MCF 10A (cell line): ENCODE results near the gene MCUR1. TPM values are rescaled to one million over a fixed set of nuclear protein-coding genes. Genes with fewer than 3 reads are reported as not detected.

Experiments
- BruUV-seq: library from RNA; stranded (reverse); fragments of 400-500 nt; replicated peaks from 2 replicates; lab custom pipeline; 2021; lab: Mats Ljungman, UMichigan
- CTCF ChIA-PET: fragments of 300-600 bp; sonication (Branson Sonifier 250); formaldehyde crosslinking; extraction: SDS; loops from one replicate; lab custom pipeline; 2021; ENCODE audit warnings: antibody characterized with exemption, inconsistent platforms; lab: Yijun Ruan, JAX
- POLR2A ChIA-PET: fragments of 300-600, 350-650 bp; sonication (Branson Sonifier 250); formaldehyde crosslinking; extraction: SDS; loops from one replicate; lab custom pipeline; 2020; ENCODE audit warnings: antibody characterized with exemption, inconsistent platforms; lab: Yijun Ruan, JAX
- DNase-seq: peaks from one replicate; pipeline ENCODE4 v3.0.0-alpha.2; 2018; ENCODE audit not compliant: unreplicated experiment
- H3K27ac Mint-ChIP-seq: one replicate; pipeline ENCODE4 v1.8.0; 2022; ENCODE audit warnings: mild to moderate bottlenecking, low read depth, mixed read lengths; ENCODE audit not compliant: unreplicated experiment
- H3K27me3 Mint-ChIP-seq: one replicate; pipeline ENCODE4 v1.8.0; 2022; ENCODE audit warnings: mixed read lengths; ENCODE audit not compliant: insufficient read depth, unreplicated experiment
- H3K36me3 Mint-ChIP-seq: one replicate; pipeline ENCODE4 v1.8.0; 2022; ENCODE audit warnings: mild to moderate bottlenecking, moderate library complexity, mixed read lengths; ENCODE audit not compliant: insufficient read depth, unreplicated experiment
- H3K4me1 Mint-ChIP-seq: one replicate; pipeline ENCODE4 v1.8.0; 2022; ENCODE audit warnings: mixed read lengths; ENCODE audit not compliant: insufficient read depth, unreplicated experiment
- H3K4me3 Mint-ChIP-seq: one replicate; pipeline ENCODE4 v1.8.0; 2022; ENCODE audit warnings: mild to moderate bottlenecking, moderate library complexity, mixed read lengths; ENCODE audit not compliant: unreplicated experiment
- H3K9me3 Mint-ChIP-seq: one replicate; pipeline ENCODE4 v1.8.0; 2022; ENCODE audit warnings: mixed read lengths; ENCODE audit not compliant: unreplicated experiment
- intact Hi-C: fragments of 100-400 bp; cut with micrococcal nuclease; formaldehyde crosslinking; loops from 2 replicates; pipeline ENCODE4 v1.14.1; 2022
- total RNA-seq: library from RNA; stranded (reverse); gene quantifications from 2 replicates; pipeline ENCODE4 v1.2.3, GENCODE V29; 2022
- TF ChIP-seq, protein P1 (sequence below): fragments of 200-600 bp; IDR thresholded peaks from one replicate; pipeline ENCODE4 v1.8.0; 2022; ENCODE audit warnings: antibody characterized with exemption, mild to moderate bottlenecking; ENCODE audit not compliant: unreplicated experiment

Gene MCUR1
- total RNA-seq, 1 experiment from 2014 or later: 30.4 TPM

DNA sequence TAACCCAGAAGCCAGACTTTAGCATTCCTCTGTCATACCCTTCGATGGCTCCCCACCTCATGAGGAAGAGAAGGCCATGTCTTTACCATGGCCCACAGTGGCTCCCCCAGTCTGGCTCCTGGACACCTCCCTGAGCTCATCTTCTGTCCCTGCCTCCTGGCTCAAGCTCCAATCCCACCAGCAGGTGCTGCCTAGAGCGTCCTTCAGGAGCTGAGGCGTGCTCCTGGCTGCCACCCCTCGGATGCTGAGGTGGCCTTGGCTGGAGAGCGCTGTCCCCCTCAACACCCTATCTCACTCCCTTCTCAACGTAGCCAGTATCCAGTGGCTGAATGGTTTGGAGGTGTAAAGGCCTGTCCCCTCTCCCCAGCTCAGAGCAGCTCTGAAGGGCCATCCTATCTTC is 55.3 kb downstream of the MCUR1 start:
- Mint-ChIP-seq H3K27ac (no peak overlapping the region), H3K9me3 (no peaks in the 10 kb centered on the region), H3K27me3 (no peaks in the 10 kb centered on the region), H3K36me3 (peaks cover 5% of the 10 kb centered on the region), H3K4me1 (peaks cover 33% of the 10 kb centered on the region), H3K4me3 (no peak overlapping the region)
- DNase-seq: no peak
- intact Hi-C loops: no loop called here
- CTCF ChIA-PET: interaction anchor here (0.6 to 1.0 kb wide), 4 partner anchors 18 to 144 kb away, joined by 3 to 4 read pairs (median 4); partner anchors contain the start of gene NOL7
- TF ChIP-seq, protein P1, sequence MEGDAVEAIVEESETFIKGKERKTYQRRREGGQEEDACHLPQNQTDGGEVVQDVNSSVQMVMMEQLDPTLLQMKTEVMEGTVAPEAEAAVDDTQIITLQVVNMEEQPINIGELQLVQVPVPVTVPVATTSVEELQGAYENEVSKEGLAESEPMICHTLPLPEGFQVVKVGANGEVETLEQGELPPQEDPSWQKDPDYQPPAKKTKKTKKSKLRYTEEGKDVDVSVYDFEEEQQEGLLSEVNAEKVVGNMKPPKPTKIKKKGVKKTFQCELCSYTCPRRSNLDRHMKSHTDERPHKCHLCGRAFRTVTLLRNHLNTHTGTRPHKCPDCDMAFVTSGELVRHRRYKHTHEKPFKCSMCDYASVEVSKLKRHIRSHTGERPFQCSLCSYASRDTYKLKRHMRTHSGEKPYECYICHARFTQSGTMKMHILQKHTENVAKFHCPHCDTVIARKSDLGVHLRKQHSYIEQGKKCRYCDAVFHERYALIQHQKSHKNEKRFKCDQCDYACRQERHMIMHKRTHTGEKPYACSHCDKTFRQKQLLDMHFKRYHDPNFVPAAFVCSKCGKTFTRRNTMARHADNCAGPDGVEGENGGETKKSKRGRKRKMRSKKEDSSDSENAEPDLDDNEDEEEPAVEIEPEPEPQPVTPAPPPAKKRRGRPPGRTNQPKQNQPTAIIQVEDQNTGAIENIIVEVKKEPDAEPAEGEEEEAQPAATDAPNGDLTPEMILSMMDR: no peak
- no TSS peak for BruUV-seq
- POLR2A ChIA-PET: interaction anchor here (0.6 to 7.9 kb wide), 2 partner anchors 48 to 154 kb away, joined by 3 to 109 read pairs; partner anchors contain the start of gene RANBP9

DNA sequence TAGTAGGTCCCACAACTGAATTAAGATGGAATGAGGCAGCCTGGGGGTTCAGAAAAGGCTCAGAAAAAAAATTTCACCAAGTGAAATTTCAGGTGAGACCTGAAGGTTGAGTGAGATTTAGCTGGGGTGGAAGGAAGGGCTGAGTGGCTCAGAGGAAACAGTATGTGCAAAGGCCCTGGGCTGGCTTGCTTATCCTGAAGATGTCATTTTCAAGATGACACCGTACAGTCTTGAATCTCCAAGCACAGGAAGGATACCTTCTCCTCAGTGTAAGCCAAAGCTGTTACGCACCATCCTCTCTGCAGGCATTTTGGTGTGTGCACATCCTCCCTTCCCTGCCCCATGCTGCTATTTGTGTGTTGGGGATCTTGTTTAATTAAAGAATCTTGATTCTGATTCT is 59.7 kb downstream of the MCUR1 start:
- intact Hi-C loops: no loop called here
- no peak overlapping the region for H3K4me3 Mint-ChIP-seq
- H3K27ac Mint-ChIP-seq: no peak overlapping the region
- H3K36me3 Mint-ChIP-seq: no peaks in the 10 kb centered on the region
- ChIA-PET POLR2A (interaction anchor here (0.7 kb wide), 1 partner anchor 17 kb away, joined by 4 read pairs; no protein-coding TSS in a partner anchor), CTCF (interaction anchor here (0.5 to 0.6 kb wide), 2 partner anchors 27 to 622 kb away, joined by 3 read pairs; no protein-coding TSS in a partner anchor)
- H3K27me3 Mint-ChIP-seq: no peaks in the 10 kb centered on the region
- no TSS peak for BruUV-seq
- TF ChIP-seq, protein P1: no peak
- no peaks in the 10 kb centered on the region for H3K4me1 Mint-ChIP-seq
- DNase-seq: no peak
- H3K9me3 Mint-ChIP-seq: no peaks in the 10 kb centered on the region

DNA sequence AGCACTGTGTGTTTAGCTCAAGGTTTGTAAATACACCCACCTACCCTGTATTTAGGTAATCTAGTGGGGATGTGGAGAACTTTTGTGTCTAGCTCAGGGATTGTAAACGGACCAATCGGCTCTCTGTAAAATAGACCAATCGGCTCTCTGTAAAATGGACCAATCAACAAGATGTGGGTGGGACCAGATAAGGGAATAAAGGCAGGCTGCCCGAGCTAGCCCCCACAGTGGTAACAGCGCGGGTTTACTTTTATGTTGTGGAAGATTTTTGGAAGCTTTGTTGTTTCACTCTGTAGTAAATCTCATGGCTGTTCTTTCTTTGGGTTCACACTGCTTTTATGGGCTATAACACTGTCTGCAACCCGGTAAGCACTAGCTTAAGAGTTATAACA is 70.6 kb downstream of the MCUR1 start:
- intact Hi-C loops: no loop called here
- no peaks in the 10 kb centered on the region for H3K27me3 Mint-ChIP-seq
- TF ChIP-seq, protein P1: no peak
- H3K4me3 Mint-ChIP-seq: no peak overlapping the region
- ChIA-PET CTCF (no interaction called here), POLR2A (no interaction called here)
- no peaks in the 10 kb centered on the region for H3K36me3 Mint-ChIP-seq
- no TSS peak for BruUV-seq
- H3K9me3 Mint-ChIP-seq: no peaks in the 10 kb centered on the region
- no peak for DNase-seq
- H3K4me1 Mint-ChIP-seq: no peaks in the 10 kb centered on the region
- H3K27ac Mint-ChIP-seq: no peak overlapping the region

DNA sequence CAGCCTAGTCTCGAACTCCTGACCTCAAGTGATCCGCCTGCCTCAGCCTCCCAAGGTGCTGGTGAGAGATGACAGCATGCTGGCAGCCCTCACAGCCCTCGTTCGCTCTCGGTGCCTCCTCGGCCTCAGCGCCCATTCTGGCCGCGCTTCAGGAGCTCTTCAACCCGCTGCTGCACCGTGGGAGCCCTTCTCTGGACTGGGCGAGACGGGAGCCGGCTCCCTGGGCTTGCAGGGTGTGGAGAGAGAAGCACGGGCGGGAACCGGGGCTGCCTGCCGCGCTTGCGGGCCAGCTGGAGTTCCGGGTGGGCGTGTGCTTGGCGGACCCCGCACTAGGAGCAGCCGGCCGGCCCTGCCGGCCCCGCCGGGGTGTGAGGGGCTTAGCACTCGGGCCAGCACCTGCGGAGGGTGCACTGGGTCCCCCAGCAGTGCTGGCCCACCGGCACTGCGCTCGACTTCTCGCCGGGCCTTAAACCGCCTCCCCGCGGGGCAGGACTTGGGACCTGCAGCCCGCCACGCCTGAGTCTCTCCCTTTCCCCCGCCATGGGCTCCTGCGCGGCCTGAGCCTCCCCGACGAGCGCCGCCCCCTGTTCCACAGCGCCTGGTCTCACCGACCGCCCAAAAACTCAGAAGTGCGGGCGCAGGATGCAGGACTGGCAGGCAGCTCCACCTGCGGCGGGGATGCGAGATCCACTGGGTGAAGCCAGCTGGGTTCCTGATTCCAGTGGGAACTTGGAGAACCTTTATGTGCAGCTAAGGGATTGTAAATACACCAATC is 71.2 kb downstream of the MCUR1 start:
- ChIA-PET CTCF (no interaction called here), POLR2A (no interaction called here)
- intact Hi-C loops: no loop called here

More for the DNA sequence above, 71.2 kb downstream of the MCUR1 start:
- TF ChIP-seq, protein P1: no peak
- Mint-ChIP-seq H3K27ac (no peak overlapping the region), H3K4me3 (no peak overlapping the region), H3K9me3 (no peaks in the 10 kb centered on the region), H3K27me3 (no peaks in the 10 kb centered on the region), H3K36me3 (no peaks in the 10 kb centered on the region), H3K4me1 (no peaks in the 10 kb centered on the region)
- BruUV-seq: no TSS peak
- no peak for DNase-seq
